ENCODE measurements around the gene ZNHIT2. TPM values are rescaled to one million over a fixed set of nuclear protein-coding genes. Genes with fewer than 3 reads are reported as not detected.

ZNHIT2 gene
- total and polyA plus RNA-seq, 2 of the 13 experiments (the other 11 are each of a cell fraction or from before 2014, with no cell fraction given) = 1.1 to 6.5 TPM

- TF ChIP-seq TCF12 (IDR thresholded peaks at IDR 0.05) = no peak
- no peak for TF ChIP-seq TCF12 (CRISPR knock-in tag; IDR thresholded peaks at IDR 0.05)
- TF ChIP-seq, protein P1, sequence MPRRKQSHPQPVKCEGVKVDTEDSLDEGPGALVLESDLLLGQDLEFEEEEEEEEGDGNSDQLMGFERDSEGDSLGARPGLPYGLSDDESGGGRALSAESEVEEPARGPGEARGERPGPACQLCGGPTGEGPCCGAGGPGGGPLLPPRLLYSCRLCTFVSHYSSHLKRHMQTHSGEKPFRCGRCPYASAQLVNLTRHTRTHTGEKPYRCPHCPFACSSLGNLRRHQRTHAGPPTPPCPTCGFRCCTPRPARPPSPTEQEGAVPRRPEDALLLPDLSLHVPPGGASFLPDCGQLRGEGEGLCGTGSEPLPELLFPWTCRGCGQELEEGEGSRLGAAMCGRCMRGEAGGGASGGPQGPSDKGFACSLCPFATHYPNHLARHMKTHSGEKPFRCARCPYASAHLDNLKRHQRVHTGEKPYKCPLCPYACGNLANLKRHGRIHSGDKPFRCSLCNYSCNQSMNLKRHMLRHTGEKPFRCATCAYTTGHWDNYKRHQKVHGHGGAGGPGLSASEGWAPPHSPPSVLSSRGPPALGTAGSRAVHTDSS (CRISPR knock-in tag; conservative IDR thresholded peaks at IDR 0.05) = no peak
- no peak for TF ChIP-seq DBP (CRISPR knock-in tag; IDR thresholded peaks at IDR 0.05; ENCODE audit: not compliant biosample characterization)
- peak; percentile 59 for TF ChIP-seq MEF2D (CRISPR knock-in tag; IDR thresholded peaks at IDR 0.05)
- peak; percentile 48 for TF ChIP-seq HNRNPK (IDR thresholded peaks at IDR 0.05; ENCODE audit: low read depth, low read length, poor library complexity, severe bottlenecking)
- TF ChIP-seq RFXANK (CRISPR knock-in tag; IDR thresholded peaks at IDR 0.05) = no peak
- 0 out of 2 replicates have a peak, but pooled peaks have one; percentile 26 for TF ChIP-seq RFX3 (CRISPR knock-in tag; IDR thresholded peaks at IDR 0.05)
- 0 out of 2 replicates have a peak, but pooled peaks have one; percentile 36 for TF ChIP-seq ZBTB7A (CRISPR knock-in tag; IDR thresholded peaks at IDR 0.05)
- no peak for TF ChIP-seq ZNF883 (CRISPR knock-in tag; IDR thresholded peaks at IDR 0.05; ENCODE audit: not compliant biosample characterization)
- TF ChIP-seq TOE1 (CRISPR knock-in tag; IDR thresholded peaks at IDR 0.05) = no peak
- peak; percentile 86; the same call in 1 of the 2 replicates for TF ChIP-seq ZNF564 (CRISPR knock-in tag; IDR thresholded peaks at IDR 0.05)
- no peak; the same call in 1 of the 2 replicates for TF ChIP-seq NR2F2 (IDR thresholded peaks at IDR 0.05; ENCODE audit: borderline replicate concordance, low read depth)
- TF ChIP-seq ZFP1 (CRISPR knock-in tag; IDR thresholded peaks at IDR 0.05) = 0 out of 2 replicates have a peak, but pooled peaks have one; percentile 80
- TF ChIP-seq JDP2 (CRISPR knock-in tag; IDR thresholded peaks at IDR 0.05; ENCODE audit: borderline replicate concordance) = peak; percentile 66; the same call in 1 of the 2 replicates
- TF ChIP-seq ZBTB8A (CRISPR knock-in tag; IDR thresholded peaks at IDR 0.05; ENCODE audit: borderline replicate concordance, low read depth) = no peak
- no peak for TF ChIP-seq EHMT2 (IDR thresholded peaks at IDR 0.05; ENCODE audit: borderline replicate concordance, low read depth, low read length)
- no peak for TF ChIP-seq SAFB2 (CRISPR knock-in tag; IDR thresholded peaks at IDR 0.05; ENCODE audit: borderline replicate concordance, low read depth)
- TF ChIP-seq SOX6 (IDR thresholded peaks at IDR 0.05) = no peak
- TF ChIP-seq SOX6 (CRISPR knock-in tag; IDR thresholded peaks at IDR 0.05) = 0 out of 2 replicates have a peak, but pooled peaks have one; percentile 40
- TF ChIP-seq ZNF530 (CRISPR knock-in tag; IDR thresholded peaks at IDR 0.05; ENCODE audit: low read depth) = no peak
- TF ChIP-seq ZNF678 (CRISPR knock-in tag; IDR thresholded peaks at IDR 0.05) = no peak
- TF ChIP-seq ZEB1 (IDR thresholded peaks at IDR 0.05; ENCODE audit: insufficient replicate concordance, low read depth) = peak; percentile 60
- TF ChIP-seq ZZZ3 (CRISPR knock-in tag; IDR thresholded peaks at IDR 0.05; ENCODE audit: borderline replicate concordance) = peak; percentile 92; the same call in 1 of the 2 replicates
- peak; percentile 93 for TF ChIP-seq KMT2B (CRISPR knock-in tag; IDR thresholded peaks at IDR 0.05)
- TF ChIP-seq ETS1 (CRISPR knock-in tag; IDR thresholded peaks at IDR 0.05) = no peak
- no peak for TF ChIP-seq ZNF616 (CRISPR knock-in tag; IDR thresholded peaks at IDR 0.05; ENCODE audit: low read depth)
- no peak for TF ChIP-seq PTBP1 (IDR thresholded peaks at IDR 0.05; ENCODE audit: low read depth, low read length, poor library complexity, severe bottlenecking)
- no peak for TF ChIP-seq SNAPC2 (CRISPR knock-in tag; IDR thresholded peaks at IDR 0.05)
Observed at GRCh38 chr11:65083834-65084597, 33.5 kb downstream of the ZNHIT2 start, which contains the start of the genes CDCA5 and ZFPL1 (continued).
